Upper lobe of left lung (tissue), 6 donors: ENCODE data around the gene IKZF2. TPM values are rescaled to one million over a fixed set of nuclear protein-coding genes. Genes with fewer than 3 reads are reported as not detected.

Experiments
- ATAC-seq, 2 donors: fragments of 200-7000 bp; cut with Tn5 transposase; one replicate each; pipeline ENCODE4 v1.9.1; 2022; ENCODE audit warnings: mild to moderate bottlenecking in 2 of 2, moderate library complexity in 2 of 2; ENCODE audit not compliant: low FRiP score in 2 of 2
- DNase-seq, 2 donors: peaks; one replicate each; pipeline ENCODE4 v3.0.0-alpha.2; 2019 to 2020
- H3K27ac ChIP-seq, 4 donors: fragments of 200-600 bp; sonication (generic); one replicate each; pipeline ENCODE4 v1.5.1; 2016 to 2019
- H3K27me3 ChIP-seq, 4 donors: fragments of 200-600 bp; sonication (generic); one replicate each; pipeline ENCODE4 v1.5.1; 2017 to 2019
- H3K36me3 ChIP-seq, 4 donors: fragments of 200-600 bp; sonication (generic); one replicate each; pipeline ENCODE4 v1.5.1; 2016 to 2019
- H3K4me1 ChIP-seq, 4 donors: fragments of 200-600 bp; sonication (generic); one replicate each; pipeline ENCODE4 v1.5.1; 2018 to 2019
- H3K4me3 ChIP-seq, 4 donors: fragments of 200-600 bp; sonication (generic); one replicate each; pipeline ENCODE4 v1.5.1; 2017 to 2019; ENCODE audit warnings: mild to moderate bottlenecking in 2 of 4, moderate library complexity in 1 of 4
- H3K9me3 ChIP-seq, 4 donors: fragments of 200-600 bp; sonication (generic); one replicate each; pipeline ENCODE4 v1.5.1; 2018 to 2019
- EP300 ChIP-seq, 4 donors: sonication (generic); formaldehyde crosslinking; IDR thresholded peaks; one replicate each; pipeline ENCODE4 v1.5.1; 2017; ENCODE audit warnings: antibody characterized with exemption in 4 of 4, control low read depth in 2 of 4
- POLR2A ChIP-seq, 4 donors: fragments of 450-650 bp; IDR thresholded peaks; one replicate each; pipeline ENCODE4 v1.5.1; 2016 to 2017; ENCODE audit warnings: antibody characterized with exemption in 4 of 4, mild to moderate bottlenecking in 2 of 4
- POLR2AphosphoS5 ChIP-seq, 2 donors: sonication (generic); formaldehyde crosslinking; IDR thresholded peaks; one replicate each; pipeline ENCODE4 v1.5.1; 2017; ENCODE audit warnings: antibody characterized with exemption in 2 of 2
- WGBS, 2 donors: methylation state at CpG; one replicate each; pipeline ENCODE4 v1.1.5; 2017 to 2018; 5-methylcytosine and 5-hydroxymethylcytosine counted together
- total RNA-seq, 6 donors: library from RNA; depleted of rRNA in 4 of 6; stranded (reverse); fragments of >200 nt in 4 of 6; gene quantifications; one replicate each; pipeline versions ENCODE4 v1.1.0 to v1.2.1, GENCODE V29; 2016 to 2021
- TF ChIP-seq, protein P1 (sequence below), 6 experiments: fragments of 450-650 bp in 4 of 6; fragments of 200-600 bp in 2 of 6; sonication (generic) in 2 of 6; IDR thresholded peaks; one replicate each; pipeline ENCODE4 v1.5.1; 2016 to 2019; ENCODE audit warnings: antibody characterized with exemption in 6 of 6
- donor health status: DM: no; HTN: no; CAD: no; lungs with moderate emphysema.
- donor health status: DM: no; HTN: yes; CAD: no; lungs with severe emphysema.

The IKZF2 gene
- total RNA-seq, 6 donors from 2014 or later: 10.4 to 35.7 (median 13.5) TPM

- H3K27me3 ChIP-seq: no peaks in the 10 kb centered on the region
- peaks cover 0 to 5% (median 0%) of the 10 kb centered on the region in 4 donors for H3K4me1 ChIP-seq
- H3K9me3 ChIP-seq: no peaks in the 10 kb centered on the region
- ATAC-seq: no peak
- H3K27ac ChIP-seq: no peak overlapping the region
- DNase-seq: no peak
- H3K4me3 ChIP-seq: no peak overlapping the region
- H3K36me3 ChIP-seq: no peaks in the 10 kb centered on the region
- TF ChIP-seq EP300 (IDR thresholded peaks at IDR 0.05) (no peak), POLR2AphosphoS5 (IDR thresholded peaks at IDR 0.05) (no peak), POLR2A (IDR thresholded peaks at IDR 0.05) (no peak)
- TF ChIP-seq, protein P1, sequence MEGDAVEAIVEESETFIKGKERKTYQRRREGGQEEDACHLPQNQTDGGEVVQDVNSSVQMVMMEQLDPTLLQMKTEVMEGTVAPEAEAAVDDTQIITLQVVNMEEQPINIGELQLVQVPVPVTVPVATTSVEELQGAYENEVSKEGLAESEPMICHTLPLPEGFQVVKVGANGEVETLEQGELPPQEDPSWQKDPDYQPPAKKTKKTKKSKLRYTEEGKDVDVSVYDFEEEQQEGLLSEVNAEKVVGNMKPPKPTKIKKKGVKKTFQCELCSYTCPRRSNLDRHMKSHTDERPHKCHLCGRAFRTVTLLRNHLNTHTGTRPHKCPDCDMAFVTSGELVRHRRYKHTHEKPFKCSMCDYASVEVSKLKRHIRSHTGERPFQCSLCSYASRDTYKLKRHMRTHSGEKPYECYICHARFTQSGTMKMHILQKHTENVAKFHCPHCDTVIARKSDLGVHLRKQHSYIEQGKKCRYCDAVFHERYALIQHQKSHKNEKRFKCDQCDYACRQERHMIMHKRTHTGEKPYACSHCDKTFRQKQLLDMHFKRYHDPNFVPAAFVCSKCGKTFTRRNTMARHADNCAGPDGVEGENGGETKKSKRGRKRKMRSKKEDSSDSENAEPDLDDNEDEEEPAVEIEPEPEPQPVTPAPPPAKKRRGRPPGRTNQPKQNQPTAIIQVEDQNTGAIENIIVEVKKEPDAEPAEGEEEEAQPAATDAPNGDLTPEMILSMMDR (IDR thresholded peaks at IDR 0.05): no peak
Measured at GRCh38 chr2:213084261-213084660, 67.2 kb downstream of the IKZF2 start.

DNA sequence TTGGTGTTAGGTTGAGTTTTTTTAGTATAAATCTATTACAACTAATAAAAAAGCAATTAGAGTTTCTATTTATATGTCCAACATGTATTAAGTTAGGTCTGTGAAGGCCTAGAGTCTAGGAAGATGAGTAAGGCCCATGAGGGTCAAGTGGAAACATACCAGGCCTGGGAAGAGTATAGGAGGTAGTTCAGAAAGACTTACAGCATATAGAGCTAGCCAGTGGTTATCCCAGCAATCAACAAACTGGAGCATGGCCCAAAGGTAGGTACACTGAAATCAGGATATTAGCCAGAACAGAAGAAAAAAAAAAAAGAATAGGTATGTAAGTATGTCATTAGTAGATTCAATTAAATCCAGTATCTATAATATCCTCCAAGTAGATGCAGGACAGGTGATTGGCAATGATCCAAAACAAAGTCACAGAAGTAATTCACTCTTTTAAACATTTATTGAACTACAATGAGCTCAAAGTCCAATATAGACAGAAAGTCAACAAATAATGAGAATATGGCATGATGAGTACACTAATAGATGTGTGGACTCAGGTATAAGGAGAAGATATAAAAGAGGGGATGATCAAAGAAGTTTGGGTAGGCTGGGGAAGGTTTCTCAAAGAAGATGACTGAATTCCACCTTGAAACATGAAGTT, 70.3 kb downstream of the IKZF2 start:
- ATAC-seq (no peak), DNase-seq (no peak)
- TF ChIP-seq POLR2A (IDR thresholded peaks at IDR 0.05): no peak
- no peak for TF ChIP-seq EP300 (IDR thresholded peaks at IDR 0.05)
- no peak for TF ChIP-seq POLR2AphosphoS5 (IDR thresholded peaks at IDR 0.05)
- TF ChIP-seq, protein P1 (IDR thresholded peaks at IDR 0.05): no peak
- Histone ChIP-seq H3K36me3 (no peaks in the 10 kb centered on the region), H3K27ac (no peak overlapping the region), H3K27me3 (no peaks in the 10 kb centered on the region), H3K4me3 (no peak overlapping the region), H3K9me3 (no peaks in the 10 kb centered on the region), H3K4me1 (no peaks in the 10 kb centered on the region)

- TF ChIP-seq, protein P1 (IDR thresholded peaks at IDR 0.05): no peak
- TF ChIP-seq EP300 (IDR thresholded peaks at IDR 0.05): no peak
- TF ChIP-seq POLR2A (IDR thresholded peaks at IDR 0.05): no peak
- no peak for TF ChIP-seq POLR2AphosphoS5 (IDR thresholded peaks at IDR 0.05)
- no peak for ATAC-seq
- Histone ChIP-seq H3K36me3 (no peaks in the 10 kb centered on the region), H3K27me3 (no peaks in the 10 kb centered on the region), H3K4me3 (no peak overlapping the region), H3K27ac (no peak overlapping the region), H3K4me1 (no peaks in the 10 kb centered on the region), H3K9me3 (no peaks in the 10 kb centered on the region)
- DNase-seq: no peak
Measured at GRCh38 chr2:213079756-213080155, 71.7 kb downstream of the IKZF2 start.

- DNase-seq (no peak), ATAC-seq (no peak)
- WGBS, 2 donors: 86 to 93% methylated on average over 1 of the region's 1 CpG
- Histone ChIP-seq H3K4me3 (no peak overlapping the region), H3K4me1 (no peaks in the 10 kb centered on the region), H3K36me3 (no peaks in the 10 kb centered on the region), H3K9me3 (no peaks in the 10 kb centered on the region), H3K27me3 (no peaks in the 10 kb centered on the region), H3K27ac (no peak overlapping the region)
- TF ChIP-seq POLR2A (IDR thresholded peaks at IDR 0.05) (no peak), POLR2AphosphoS5 (IDR thresholded peaks at IDR 0.05) (no peak), EP300 (IDR thresholded peaks at IDR 0.05) (no peak)
- TF ChIP-seq, protein P1 (IDR thresholded peaks at IDR 0.05): no peak
Measured at GRCh38 chr2:213078686-213079085, 72.7 kb downstream of the IKZF2 start.

DNA sequence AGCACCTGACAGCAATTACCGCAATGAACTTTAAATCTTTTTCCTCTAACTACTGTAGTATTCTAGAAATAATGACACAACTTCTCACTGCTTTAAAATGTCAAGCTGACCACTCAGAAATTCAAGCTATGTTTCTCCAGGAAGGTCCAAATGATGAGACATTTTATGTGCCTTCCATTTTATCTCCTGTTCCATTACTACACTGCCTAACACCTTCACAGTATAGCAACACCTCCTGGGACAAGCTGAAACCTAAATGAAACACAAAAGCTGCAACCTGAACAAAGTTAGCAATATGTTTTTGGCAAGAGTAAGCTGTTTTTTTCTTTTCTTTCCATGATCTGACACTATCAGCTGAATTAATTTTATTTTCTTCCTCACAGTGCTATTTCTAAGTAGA, 81.9 kb downstream of the IKZF2 start:
- TF ChIP-seq POLR2AphosphoS5 (IDR thresholded peaks at IDR 0.05): no peak
- TF ChIP-seq, protein P1 (IDR thresholded peaks at IDR 0.05): no peak
- TF ChIP-seq EP300 (IDR thresholded peaks at IDR 0.05): no peak
- TF ChIP-seq POLR2A (IDR thresholded peaks at IDR 0.05): no peak
- no peak for DNase-seq
- WGBS, 2 donors: 86 to 91% methylated on average over 1 of the region's 1 CpG

More for the DNA sequence above, 81.9 kb downstream of the IKZF2 start:
- ATAC-seq: no peak
- Histone ChIP-seq H3K4me3 (no peak overlapping the region), H3K27me3 (no peaks in the 10 kb centered on the region), H3K4me1 (peaks cover 3 to 9% (median 6%) of the 10 kb centered on the region in 4 donors), H3K27ac (no peak overlapping the region), H3K36me3 (no peaks in the 10 kb centered on the region), H3K9me3 (no peaks in the 10 kb centered on the region)
